Upper lobe of left lung (tissue), 6 donors: ENCODE results near the gene SLC6A18. TPM values are rescaled to one million over a fixed set of nuclear protein-coding genes. Genes with fewer than 3 reads are reported as not detected.

ENCODE experiments used
- ATAC-seq, 2 donors: fragments of 200-7000 bp; cut with Tn5 transposase; one replicate each; pipeline ENCODE4 v1.9.1; 2022; ENCODE audit warnings: mild to moderate bottlenecking in 2 of 2, moderate library complexity in 2 of 2; ENCODE audit not compliant: low FRiP score in 2 of 2
- DNase-seq, 2 donors: peaks; one replicate each; pipeline ENCODE4 v3.0.0-alpha.2; 2019 to 2020
- H3K27ac ChIP-seq, 4 donors: fragments of 200-600 bp; sonication (generic); one replicate each; pipeline ENCODE4 v1.5.1; 2016 to 2019
- H3K27me3 ChIP-seq, 4 donors: fragments of 200-600 bp; sonication (generic); one replicate each; pipeline ENCODE4 v1.5.1; 2017 to 2019
- H3K36me3 ChIP-seq, 4 donors: fragments of 200-600 bp; sonication (generic); one replicate each; pipeline ENCODE4 v1.5.1; 2016 to 2019
- H3K4me1 ChIP-seq, 4 donors: fragments of 200-600 bp; sonication (generic); one replicate each; pipeline ENCODE4 v1.5.1; 2018 to 2019
- H3K4me3 ChIP-seq, 4 donors: fragments of 200-600 bp; sonication (generic); one replicate each; pipeline ENCODE4 v1.5.1; 2017 to 2019; ENCODE audit warnings: mild to moderate bottlenecking in 2 of 4, moderate library complexity in 1 of 4
- H3K9me3 ChIP-seq, 4 donors: fragments of 200-600 bp; sonication (generic); one replicate each; pipeline ENCODE4 v1.5.1; 2018 to 2019
- CTCF ChIP-seq, 6 experiments: fragments of 450-650 bp in 4 of 6; fragments of 200-600 bp in 2 of 6; sonication (generic) in 2 of 6; IDR thresholded peaks; one replicate each; pipeline ENCODE4 v1.5.1; 2016 to 2019; ENCODE audit warnings: antibody characterized with exemption in 6 of 6
- EP300 ChIP-seq, 4 donors: sonication (generic); formaldehyde crosslinking; IDR thresholded peaks; one replicate each; pipeline ENCODE4 v1.5.1; 2017; ENCODE audit warnings: antibody characterized with exemption in 4 of 4, control low read depth in 2 of 4
- POLR2A ChIP-seq, 4 donors: fragments of 450-650 bp; IDR thresholded peaks; one replicate each; pipeline ENCODE4 v1.5.1; 2016 to 2017; ENCODE audit warnings: antibody characterized with exemption in 4 of 4, mild to moderate bottlenecking in 2 of 4
- POLR2AphosphoS5 ChIP-seq, 2 donors: sonication (generic); formaldehyde crosslinking; IDR thresholded peaks; one replicate each; pipeline ENCODE4 v1.5.1; 2017; ENCODE audit warnings: antibody characterized with exemption in 2 of 2
- WGBS, 2 donors: methylation state at CpG; one replicate each; pipeline ENCODE4 v1.1.5; 2017 to 2018; 5-methylcytosine and 5-hydroxymethylcytosine counted together
- total RNA-seq, 6 donors: library from RNA; depleted of rRNA in 4 of 6; stranded (reverse); fragments of >200 nt in 4 of 6; gene quantifications; one replicate each; pipeline versions ENCODE4 v1.1.0 to v1.2.1, GENCODE V29; 2016 to 2021
- donor health status: DM: no; HTN: no; CAD: no; lungs with moderate emphysema.
- donor health status: DM: no; HTN: yes; CAD: no; lungs with severe emphysema.

The SLC6A18 gene
- total RNA-seq, 6 donors from 2014 or later = not detected

- TF ChIP-seq POLR2A (IDR thresholded peaks at IDR 0.05) (no peak), POLR2AphosphoS5 (IDR thresholded peaks at IDR 0.05) (no peak), CTCF (IDR thresholded peaks at IDR 0.05) (no peak), EP300 (IDR thresholded peaks at IDR 0.05) (no peak)
- ATAC-seq = no peak
- 93 to 100% methylated on average over 4 to 13 of the region's 13 CpGs for WGBS, 2 donors
Observed at GRCh38 chr5:1268056-1268455, 42.9 kb downstream of the SLC6A18 start.

DNA sequence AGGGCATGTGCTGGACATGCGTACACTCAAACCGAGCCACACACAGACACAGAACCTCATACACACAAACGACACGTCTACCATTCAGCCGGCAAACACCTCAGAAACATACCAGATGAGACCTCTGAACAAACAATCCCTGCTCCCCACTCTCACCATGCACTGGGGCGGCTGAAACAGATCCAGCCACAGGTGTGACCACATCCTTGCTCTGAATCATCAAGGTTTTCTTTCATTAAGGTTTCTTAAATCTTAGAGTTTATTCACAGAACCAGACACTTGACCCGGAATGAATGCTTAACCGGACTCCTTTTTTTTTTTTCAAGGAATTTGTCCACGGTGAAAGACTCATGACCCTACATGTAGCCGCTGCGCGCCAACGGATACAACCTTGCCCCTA lies 43.5 kb downstream of the SLC6A18 start:
- Histone ChIP-seq H3K4me1 (no peaks in the 10 kb centered on the region), H3K4me3 (no peak overlapping the region), H3K36me3 (no peaks in the 10 kb centered on the region), H3K9me3 (no peaks in the 10 kb centered on the region), H3K27me3 (no peaks in the 10 kb centered on the region), H3K27ac (no peak overlapping the region)
- ATAC-seq (no peak), DNase-seq (no peak)
- TF ChIP-seq EP300 (IDR thresholded peaks at IDR 0.05) (no peak), POLR2A (IDR thresholded peaks at IDR 0.05) (no peak), POLR2AphosphoS5 (IDR thresholded peaks at IDR 0.05) (no peak), CTCF (IDR thresholded peaks at IDR 0.05) (no peak)
- 83 to 86% methylated on average over 12 to 13 of the region's 13 CpGs for WGBS, 2 donors

More at GRCh38 chr5:1268056-1268455, 42.9 kb downstream of the SLC6A18 start:
- Histone ChIP-seq H3K9me3 (peaks cover 0 to 3% (median 0%) of the 10 kb centered on the region in 4 donors), H3K36me3 (no peaks in the 10 kb centered on the region), H3K27me3 (no peaks in the 10 kb centered on the region), H3K4me3 (no peak overlapping the region), H3K4me1 (no peaks in the 10 kb centered on the region), H3K27ac (no peak overlapping the region)
- DNase-seq = peak in 1 of 2 donors; percentile 64

DNA sequence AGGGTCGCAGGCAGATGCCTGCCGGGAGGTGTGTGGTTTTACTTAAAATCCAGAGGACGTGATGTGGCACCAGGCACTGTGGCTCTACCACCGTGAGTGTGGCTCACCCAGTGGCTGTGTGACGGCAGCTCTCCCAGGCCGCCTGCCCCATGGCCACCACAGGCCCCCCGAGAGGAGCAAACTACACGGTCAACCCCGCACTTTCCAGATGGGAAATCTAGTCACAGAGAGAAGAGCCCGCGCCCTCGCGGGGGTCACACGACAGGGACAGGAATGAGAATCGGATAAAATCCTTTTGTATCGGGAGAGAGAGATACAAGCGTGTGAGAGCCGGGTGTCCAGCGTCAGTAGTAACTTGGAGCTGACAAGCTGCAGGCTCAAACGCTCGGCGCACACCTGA lies 45.2 kb downstream of the SLC6A18 start:
- no peaks in the 10 kb centered on the region for H3K36me3 ChIP-seq
- no peak overlapping the region for H3K4me3 ChIP-seq
- ATAC-seq (no peak), DNase-seq (peak in 1 of 2 donors; percentile 67)
- no peak for TF ChIP-seq POLR2A (IDR thresholded peaks at IDR 0.05)
- no peak for TF ChIP-seq POLR2AphosphoS5 (IDR thresholded peaks at IDR 0.05)
- TF ChIP-seq EP300 (IDR thresholded peaks at IDR 0.05) = no peak
- no peak for TF ChIP-seq CTCF (IDR thresholded peaks at IDR 0.05)
- H3K27me3 ChIP-seq = no peaks in the 10 kb centered on the region
- WGBS, 2 donors = 91 to 93% methylated on average over 22 of the region's 22 CpGs
- no peaks in the 10 kb centered on the region for H3K4me1 ChIP-seq
- no peaks in the 10 kb centered on the region for H3K9me3 ChIP-seq
- H3K27ac ChIP-seq = no peak overlapping the region

- Histone ChIP-seq H3K27me3 (no peaks in the 10 kb centered on the region), H3K27ac (no peak overlapping the region), H3K36me3 (no peaks in the 10 kb centered on the region), H3K9me3 (no peaks in the 10 kb centered on the region), H3K4me1 (no peaks in the 10 kb centered on the region), H3K4me3 (no peak overlapping the region)
- ATAC-seq (peak; percentile 14 to 37), DNase-seq (peak in 1 of 2 donors; percentile 77)
- WGBS, 2 donors = 89 to 92% methylated on average over 16 to 39 of the region's 39 CpGs
- no peak for TF ChIP-seq POLR2AphosphoS5 (IDR thresholded peaks at IDR 0.05)
- TF ChIP-seq CTCF (IDR thresholded peaks at IDR 0.05) = no peak
- no peak for TF ChIP-seq EP300 (IDR thresholded peaks at IDR 0.05)
- TF ChIP-seq POLR2A (IDR thresholded peaks at IDR 0.05) = no peak
Observed at GRCh38 chr5:1270933-1271914, 46.0 kb downstream of the SLC6A18 start.
